IMR-90 (cell line): ENCODE measurements around the gene HRH4. TPM values are rescaled to one million over a fixed set of nuclear protein-coding genes. Genes with fewer than 3 reads are reported as not detected.

Experiments used
- ATAC-seq: fragments of 200-7000 bp; cut with Tn5 transposase; 2 replicates; pipeline ENCODE4 v1.9.1; 2020; ENCODE audit warnings: low read depth, mild to moderate bottlenecking, moderate library complexity
- BruUV-seq: library from RNA; stranded (reverse); fragments of 400-500 nt; replicated peaks from 2 replicates; lab custom pipeline; 2021; lab: Mats Ljungman, UMichigan
- CTCF ChIA-PET: fragments of 300-600 bp; formaldehyde crosslinking; extraction: SDS; loops from one replicate; lab custom pipeline; 2021; ENCODE audit warnings: antibody characterized with exemption; lab: Yijun Ruan, JAX
- POLR2A ChIA-PET: fragments of 300-600 bp; sonication (Branson Sonifier 250); formaldehyde crosslinking; loops from one replicate; lab custom pipeline; 2022; ENCODE audit warnings: antibody characterized with exemption; ENCODE audit not compliant: unreplicated experiment; lab: Charles Lee
- DNase-seq: peaks from one replicate; pipeline ENCODE4 v3.0.0; 2013
- H2AFZ ChIP-seq: replicated peaks from 2 replicates; pipeline ENCODE3; 2013; ENCODE audit warnings: low read length, mild to moderate bottlenecking; ENCODE audit not compliant: poor library complexity
- H2AK5ac ChIP-seq: 2 replicates; pipeline ENCODE4 v1.6.1; 2013; ENCODE audit warnings: low read depth, low read length, inconsistent platforms
- H2AK9ac ChIP-seq: replicated peaks from 2 replicates; pipeline ENCODE3; 2013; ENCODE audit warnings: mild to moderate bottlenecking, low read depth, low read length, moderate library complexity; ENCODE audit not compliant: poor library complexity
- H2BK120ac ChIP-seq: 2 replicates; pipeline ENCODE4 v1.6.1; 2013; ENCODE audit warnings: low read depth, low read length, inconsistent platforms
- H2BK15ac ChIP-seq: 3 replicates; pipeline ENCODE4 v1.6.1; 2013; ENCODE audit warnings: low read depth, low read length, inconsistent platforms
- H2BK20ac ChIP-seq: 2 replicates; pipeline ENCODE4 v1.6.1; 2013; ENCODE audit warnings: low read depth, mild to moderate bottlenecking, inconsistent platforms, low read length, moderate library complexity
- H2BK5ac ChIP-seq: 2 replicates; pipeline ENCODE4 v1.6.1; 2013; ENCODE audit warnings: mild to moderate bottlenecking, low read depth, low read length, inconsistent platforms; ENCODE audit not compliant: poor library complexity, severe bottlenecking
- H3K14ac ChIP-seq: replicated peaks from 2 replicates; pipeline ENCODE4 v1.6.1; 2013; ENCODE audit warnings: low read depth, low read length, inconsistent platforms
- H3K18ac ChIP-seq: 2 replicates; pipeline ENCODE4 v1.6.1; 2013; ENCODE audit warnings: low read depth, low read length, control low read depth
- H3K23ac ChIP-seq: 2 replicates; pipeline ENCODE4 v1.6.1; 2013; ENCODE audit warnings: low read depth, low read length, inconsistent platforms
- H3K27ac ChIP-seq: 2 replicates; pipeline ENCODE4 v1.5.1; 2013; ENCODE audit warnings: mild to moderate bottlenecking, control low read depth, low read length; ENCODE audit not compliant: insufficient read depth
- H3K27me3 ChIP-seq: 2 replicates; pipeline ENCODE4 v1.6.1; 2013; ENCODE audit warnings: low read length; ENCODE audit not compliant: control insufficient read depth, insufficient read depth
- H3K36me3 ChIP-seq: 2 replicates; pipeline ENCODE4 v1.6.1; 2013; ENCODE audit warnings: low read length, mixed read lengths; ENCODE audit not compliant: control insufficient read depth, insufficient read depth
- H3K4ac ChIP-seq: 2 replicates; pipeline ENCODE4 v1.6.1; 2013; ENCODE audit warnings: low read depth, low read length, inconsistent platforms
- H3K4me1 ChIP-seq: 2 replicates; pipeline ENCODE4 v1.6.1; 2013; ENCODE audit warnings: low read length, mixed read lengths; ENCODE audit not compliant: control insufficient read depth, insufficient read depth
- H3K4me2 ChIP-seq: 2 replicates; pipeline ENCODE4 v1.6.1; 2013; ENCODE audit warnings: low read depth, mild to moderate bottlenecking, control low read depth, low read length, moderate library complexity
- H3K4me3 ChIP-seq: 2 replicates; pipeline ENCODE4 v1.5.1; 2013; ENCODE audit warnings: low read depth, mild to moderate bottlenecking, control low read depth, low read length, moderate library complexity; ENCODE audit not compliant: insufficient read depth
- H3K56ac ChIP-seq: 2 replicates; pipeline ENCODE4 v1.6.1; 2013; ENCODE audit warnings: low read length, inconsistent platforms; ENCODE audit not compliant: insufficient read depth; ENCODE audit errors: extremely low read depth
- H3K79me1 ChIP-seq, 2 experiments: 2 replicates each; pipeline ENCODE4 v1.6.1; 2013; ENCODE audit warnings: low read length in 2 of 2, inconsistent platforms in 1 of 2, low read depth in 1 of 2
- H3K9ac ChIP-seq: 2 replicates; pipeline ENCODE4 v1.6.1; 2013; ENCODE audit warnings: low read depth, low read length, control low read depth
- H3K9me1 ChIP-seq: 2 replicates; pipeline ENCODE4 v1.6.1; 2013; ENCODE audit warnings: low read length, inconsistent platforms; ENCODE audit not compliant: insufficient read depth
- H3K9me3 ChIP-seq: 2 replicates; pipeline ENCODE4 v1.6.1; 2013; ENCODE audit warnings: low read length; ENCODE audit not compliant: control insufficient read depth, insufficient read depth
- H4K20me1 ChIP-seq: 2 replicates; pipeline ENCODE4 v1.6.1; 2013; ENCODE audit warnings: low read length, inconsistent platforms; ENCODE audit not compliant: insufficient read depth
- H4K5ac ChIP-seq: 2 replicates; pipeline ENCODE4 v1.6.1; 2013; ENCODE audit warnings: mild to moderate bottlenecking, low read depth, low read length, control low read depth
- H4K8ac ChIP-seq, 2 experiments: 2 replicates each; pipeline ENCODE4 v1.6.1; 2013; ENCODE audit warnings: low read depth in 2 of 2, low read length in 2 of 2, control low read depth in 1 of 2, inconsistent platforms in 1 of 2
- H4K91ac ChIP-seq: 2 replicates; pipeline ENCODE4 v1.6.1; 2013; ENCODE audit warnings: low read depth, low read length, inconsistent platforms; ENCODE audit not compliant: insufficient read depth
- RFX5 ChIP-seq: IDR thresholded peaks from 2 replicates; pipeline ENCODE4 v1.8.0; 2012; ENCODE audit warnings: low read depth, mild to moderate bottlenecking, low read length, moderate library complexity
- WGBS, 2 experiments: methylation state at CpG; one replicate each; pipeline versions ENCODE4 v1.1.5 to v1.1.7; 2013; ENCODE audit warnings: missing lambda C conversion rate in 2 of 2; ENCODE audit not compliant: insufficient read length in 1 of 2; ENCODE audit errors: extremely low coverage in 2 of 2; 5-methylcytosine and 5-hydroxymethylcytosine counted together
- dilution Hi-C: fragments of 300-500 bp; cut with HindIII; formaldehyde crosslinking; loops from one replicate; pipeline ENCODE4 v1.14.3; 2018; ENCODE audit warnings: low sequenced_read_pairs; ENCODE audit not compliant: unreplicated experiment
- in situ Hi-C: fragments of 300-500 bp; cut with MboI; formaldehyde crosslinking; loops from 3 replicates; pipeline ENCODE4 v1.14.3; 2019; ENCODE audit warnings: low sequenced_read_pairs, inconsistent platforms, mixed read lengths
- intact Hi-C: fragments of 100-400 bp; cut with micrococcal nuclease; formaldehyde crosslinking; loops from 2 replicates; pipeline ENCODE4 v1.10.0; 2022
- polyA plus RNA-seq, 3 experiments: library from polyadenylated mRNA; depleted of rRNA; stranded (reverse); fragments of >200 nt; gene quantifications; 2 replicates each; pipeline ENCODE4 v1.2.3, GENCODE V29; 2012; ENCODE audit warnings: low replicate concordance in 1 of 3
- total RNA-seq: library from RNA; depleted of rRNA; stranded (reverse); fragments of >200 nt; gene quantifications from 2 replicates; pipeline ENCODE4 v1.2.3, GENCODE V29; 2012
- TF ChIP-seq, protein P1 (sequence below): fragments of 150-350 bp; IDR thresholded peaks from 2 replicates; pipeline ENCODE4 v1.6.1; 2017; ENCODE audit warnings: mild to moderate bottlenecking, antibody characterized with exemption, low read length, low read depth

HRH4 gene
- total and polyA plus RNA-seq, 2 of the 4 experiments (the other 2 are of a cell fraction): not detected

DNA sequence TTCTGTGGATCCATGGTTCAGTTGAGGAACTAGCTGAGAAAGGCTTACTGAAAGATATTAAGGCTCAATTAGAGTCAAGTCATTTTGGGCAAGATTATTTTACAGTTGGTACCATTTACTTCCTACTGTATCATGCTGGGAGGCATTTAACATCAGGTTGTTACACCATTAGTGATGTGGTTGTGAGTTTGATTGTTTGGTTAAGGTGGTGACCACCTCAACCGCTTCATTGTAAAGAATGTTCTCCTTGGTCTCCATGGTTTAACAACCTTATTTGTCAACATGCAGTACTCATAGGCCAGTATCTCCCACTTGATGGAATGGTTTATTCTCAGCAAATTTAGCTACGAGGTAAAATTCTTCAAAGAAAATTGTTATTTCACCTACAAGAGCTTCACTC, 34.1 kb downstream of the HRH4 start:
- Histone ChIP-seq H2AK9ac (no peak overlapping the region), H3K27me3 (peaks cover 6% of the 10 kb centered on the region), H2AK5ac (no peak overlapping the region), H3K79me1 (no peaks in the 10 kb centered on the region), H2BK120ac (no peak overlapping the region), H2AFZ (no peak overlapping the region), H3K4me3 (no peak overlapping the region), H3K56ac (no peak overlapping the region), H3K4ac (no peak overlapping the region), H3K27ac (no peak overlapping the region), H3K9me1 (0 out of 2 replicates have a peak, but pooled peaks cover 3% of the 10 kb centered on the region), H3K4me2 (no peak overlapping the region), H4K91ac (no peak overlapping the region), H3K9ac (no peak overlapping the region), H4K8ac (no peak overlapping the region), H3K4me1 (peaks cover 7% of the 10 kb centered on the region), H4K5ac (no peak overlapping the region), H2BK5ac (no peak overlapping the region), H2BK15ac (no peak overlapping the region), H3K9me3 (peaks cover 2% of the 10 kb centered on the region; the same call in 1 of the 2 replicates), H3K14ac (no peak overlapping the region), H3K36me3 (no peaks in the 10 kb centered on the region), H3K18ac (no peak overlapping the region), H3K23ac (no peak overlapping the region), H4K20me1 (no peaks in the 10 kb centered on the region), H2BK20ac (no peak overlapping the region)
- TF ChIP-seq RFX5: no peak
- TF ChIP-seq, protein P1, sequence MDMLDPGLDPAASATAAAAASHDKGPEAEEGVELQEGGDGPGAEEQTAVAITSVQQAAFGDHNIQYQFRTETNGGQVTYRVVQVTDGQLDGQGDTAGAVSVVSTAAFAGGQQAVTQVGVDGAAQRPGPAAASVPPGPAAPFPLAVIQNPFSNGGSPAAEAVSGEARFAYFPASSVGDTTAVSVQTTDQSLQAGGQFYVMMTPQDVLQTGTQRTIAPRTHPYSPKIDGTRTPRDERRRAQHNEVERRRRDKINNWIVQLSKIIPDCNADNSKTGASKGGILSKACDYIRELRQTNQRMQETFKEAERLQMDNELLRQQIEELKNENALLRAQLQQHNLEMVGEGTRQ: no peak
- DNase-seq (no peak), ATAC-seq (no peak)
- no CpG with 5 or more reads among the region's 2 CpGs for WGBS, 2 experiments
- in situ Hi-C loops: no loop called here
- ChIA-PET POLR2A (no interaction called here), CTCF (no interaction called here)
- intact Hi-C loops: no loop called here
- dilution Hi-C loops: no loop called here
- BruUV-seq: no TSS peak
